HEK293 (cell line): ENCODE measurements around the gene DDX42.

Source experiments
- CTCF ChIA-PET: fragments of 350-600 bp; formaldehyde crosslinking; extraction: SDS; loops from one replicate; lab custom pipeline; 2021; ENCODE audit warnings: antibody characterized with exemption; lab: Yijun Ruan, JAX
- POLR2A ChIA-PET: fragments of 300-600 bp; formaldehyde crosslinking; extraction: SDS; loops from one replicate; lab custom pipeline; 2020; ENCODE audit warnings: antibody characterized with exemption, inconsistent platforms; lab: Yijun Ruan, JAX
- H3K27ac ChIP-seq: fragments of 200-500 bp; sonication (Bioruptor generic); 2 replicates; pipeline ENCODE4 v1.5.1; 2014; ENCODE audit warnings: low read depth, low read length, control low read depth, inconsistent platforms; ENCODE audit errors: extremely low read depth
- H3K36me3 ChIP-seq, 2 experiments: fragments of 200-500 bp in 1 of 2; sonication (Bioruptor generic) in 1 of 2; 1 replicate in 1 of 2; 2 replicates in 1 of 2; pipeline ENCODE4 v1.5.1; 2014 to 2017; ENCODE audit warnings: inconsistent platforms in 2 of 2, low read length in 2 of 2; ENCODE audit not compliant: control insufficient read depth in 2 of 2, insufficient read depth in 1 of 2
- H3K4me1 ChIP-seq: fragments of 200-500 bp; sonication (Bioruptor generic); 2 replicates; pipeline ENCODE4 v1.5.1; 2014; ENCODE audit warnings: mild to moderate bottlenecking, low read length, inconsistent platforms; ENCODE audit not compliant: control insufficient read depth, insufficient read depth
- H3K4me3 ChIP-seq: 2 replicates; pipeline ENCODE4 v1.5.1; 2011; ENCODE audit warnings: low read depth, mild to moderate bottlenecking, control low read depth, low read length, moderate library complexity
- H3K9me3 ChIP-seq: fragments of 200-500 bp; sonication (Bioruptor generic); 2 replicates; pipeline ENCODE4 v1.5.1; 2014; ENCODE audit warnings: low read depth, low read length, inconsistent platforms; ENCODE audit not compliant: control insufficient read depth, insufficient read depth
- BCL11B ChIP-seq: fragments of 450-650 bp; formaldehyde crosslinking; IDR thresholded peaks from 2 replicates; pipeline ENCODE4 v1.5.1; 2016; ENCODE audit warnings: low read depth, missing biosample characterization, missing genetic modification characterization
- FEZF1 ChIP-seq: fragments of 450-650 bp; formaldehyde crosslinking; IDR thresholded peaks from 2 replicates; pipeline ENCODE4 v1.5.1; 2016; ENCODE audit warnings: missing biosample characterization, missing genetic modification characterization
- SCRT2 ChIP-seq: fragments of 450-650 bp; formaldehyde crosslinking; IDR thresholded peaks from 2 replicates; pipeline ENCODE4 v1.5.1; 2016; ENCODE audit warnings: missing biosample characterization, missing genetic modification characterization
- SP2 ChIP-seq: fragments of 450-650 bp; formaldehyde crosslinking; IDR thresholded peaks from 2 replicates; pipeline ENCODE4 v1.5.1; 2016; ENCODE audit warnings: missing biosample characterization, missing genetic modification characterization
- SP3 ChIP-seq: fragments of 450-650 bp; formaldehyde crosslinking; IDR thresholded peaks from 2 replicates; pipeline ENCODE4 v1.5.1; 2016; ENCODE audit warnings: missing biosample characterization, missing genetic modification characterization
- ZBTB1 ChIP-seq: fragments of 450-650 bp; formaldehyde crosslinking; IDR thresholded peaks from 2 replicates; pipeline ENCODE4 v1.5.1; 2016; ENCODE audit warnings: missing biosample characterization, missing genetic modification characterization
- ZBTB20 ChIP-seq: fragments of 450-650 bp; formaldehyde crosslinking; IDR thresholded peaks from 2 replicates; pipeline ENCODE4 v1.5.1; 2016; ENCODE audit warnings: missing biosample characterization, missing genetic modification characterization
- ZIC2 ChIP-seq: fragments of 450-650 bp; formaldehyde crosslinking; IDR thresholded peaks from 2 replicates; pipeline ENCODE4 v1.5.1; 2016; ENCODE audit warnings: missing biosample characterization, missing genetic modification characterization
- ZNF114 ChIP-seq: fragments of 450-650 bp; formaldehyde crosslinking; IDR thresholded peaks from 2 replicates; pipeline ENCODE4 v1.5.0; 2017; ENCODE audit warnings: missing biosample characterization, missing genetic modification characterization
- ZNF175 ChIP-seq: fragments of 450-650 bp; formaldehyde crosslinking; IDR thresholded peaks from 2 replicates; pipeline ENCODE4 v1.5.1; 2016; ENCODE audit warnings: missing biosample characterization, missing genetic modification characterization
- ZNF202 ChIP-seq: fragments of 450-650 bp; formaldehyde crosslinking; IDR thresholded peaks from 2 replicates; pipeline ENCODE4 v1.5.1; 2016; ENCODE audit warnings: missing biosample characterization, missing genetic modification characterization, borderline replicate concordance
- ZNF23 ChIP-seq: fragments of 450-650 bp; formaldehyde crosslinking; IDR thresholded peaks from 2 replicates; pipeline ENCODE4 v1.5.1; 2016; ENCODE audit warnings: missing biosample characterization, missing genetic modification characterization, borderline replicate concordance
- ZNF341 ChIP-seq: fragments of 450-650 bp; formaldehyde crosslinking; IDR thresholded peaks from 2 replicates; pipeline ENCODE4; 2016; ENCODE audit warnings: low read depth, missing biosample characterization, missing genetic modification characterization
- ZNF394 ChIP-seq: fragments of 450-650 bp; formaldehyde crosslinking; IDR thresholded peaks from 2 replicates; pipeline ENCODE4 v1.5.1; 2016; ENCODE audit warnings: missing biosample characterization, missing genetic modification characterization, mild to moderate bottlenecking, moderate library complexity, borderline replicate concordance
- ZNF544 ChIP-seq: fragments of 450-650 bp; formaldehyde crosslinking; IDR thresholded peaks from 2 replicates; pipeline ENCODE4 v1.5.0; 2017; ENCODE audit warnings: missing biosample characterization, missing genetic modification characterization
- ZNF555 ChIP-seq: fragments of 450-650 bp; formaldehyde crosslinking; conservative IDR thresholded peaks from 2 replicates; pipeline ENCODE4 v1.5.1; 2017; ENCODE audit warnings: missing biosample characterization, mild to moderate bottlenecking, missing genetic modification characterization, inconsistent platforms
- ZNF561 ChIP-seq: fragments of 450-650 bp; IDR thresholded peaks from 2 replicates; pipeline ENCODE4 v1.5.1; 2018; ENCODE audit warnings: missing biosample characterization, missing genetic modification characterization, borderline replicate concordance
- ZNF585B ChIP-seq: fragments of 450-650 bp; formaldehyde crosslinking; IDR thresholded peaks from 2 replicates; pipeline ENCODE4 v1.5.1; 2016; ENCODE audit warnings: missing biosample characterization, missing genetic modification characterization
- ZNF645 ChIP-seq: fragments of 450-650 bp; formaldehyde crosslinking; IDR thresholded peaks from 2 replicates; pipeline ENCODE4; 2016; ENCODE audit warnings: missing biosample characterization, missing genetic modification characterization
- ZNF664 ChIP-seq: fragments of 450-650 bp; formaldehyde crosslinking; IDR thresholded peaks from 2 replicates; pipeline ENCODE4 v1.5.1; 2016; ENCODE audit warnings: missing biosample characterization, missing genetic modification characterization
- ZNF76 ChIP-seq: fragments of 450-650 bp; formaldehyde crosslinking; IDR thresholded peaks from 2 replicates; pipeline ENCODE4; 2016; ENCODE audit warnings: low read depth, missing biosample characterization, missing genetic modification characterization, borderline replicate concordance

The DDX42 gene

DNA sequence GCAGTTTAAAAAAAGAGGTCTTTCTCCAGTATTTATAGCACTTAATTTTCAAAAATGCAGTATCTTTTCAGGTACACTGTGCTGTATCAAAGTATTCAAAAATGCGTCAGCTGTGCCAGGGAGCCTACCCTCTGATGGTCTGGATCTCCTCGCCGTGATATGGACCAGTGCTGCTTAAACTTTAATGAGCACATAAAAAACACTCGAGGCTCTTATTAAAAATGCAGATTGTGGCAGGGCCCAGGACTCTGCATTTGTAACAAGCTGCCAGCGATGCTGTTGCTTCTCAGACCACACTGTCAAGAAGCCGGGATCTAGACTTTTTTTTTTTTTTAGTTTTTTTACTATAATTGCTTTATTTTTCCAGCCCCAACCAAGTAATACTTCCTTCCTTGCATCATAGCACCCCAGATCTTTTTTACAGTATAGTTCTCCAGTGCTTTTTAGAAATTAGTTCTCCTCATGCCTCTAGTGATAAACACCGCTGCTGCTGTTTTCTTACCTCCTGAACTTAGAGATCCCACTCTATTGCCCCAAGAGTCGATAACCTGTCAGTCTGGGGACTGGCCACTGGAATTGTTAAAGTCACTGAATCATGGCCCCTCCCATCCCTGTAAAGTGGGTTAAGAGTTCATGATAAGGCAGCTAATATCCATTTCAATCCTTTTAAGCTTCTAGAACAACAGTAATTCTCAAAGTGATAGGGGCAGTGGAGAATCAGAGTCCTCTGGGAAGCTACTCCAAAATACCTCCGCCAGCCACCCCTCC lies 70.1 kb downstream of the DDX42 start:
- no peak overlapping the region for H3K4me3 ChIP-seq
- CTCF ChIA-PET, result interaction anchor here (0.6 to 9.5 kb wide), 4 partner anchors 9 to 22 kb away, joined by 4 to 62 read pairs (median 10); no protein-coding TSS in a partner anchor
- H3K4me1 ChIP-seq, result peaks cover 19% of the 10 kb centered on the region
- no peaks in the 10 kb centered on the region for H3K9me3 ChIP-seq
- peak; percentile 95 for TF ChIP-seq ZBTB20 (tag by site-specific recombination)
- TF ChIP-seq ZNF561 (tag by site-specific recombination), result no peak
- no peak for TF ChIP-seq ZNF585B (tag by site-specific recombination)
- H3K27ac ChIP-seq, result no peak overlapping the region; the same call in 1 of the 2 replicates
- POLR2A ChIA-PET, result interaction anchor here (0.6 to 2.0 kb wide), 12 partner anchors 10 to 1251 kb away, joined by 3 to 20 read pairs (median 4); partner anchors contain the start of genes CCDC47, DDX42, MAP3K3 and PSMC5
- H3K36me3 ChIP-seq, result peaks cover 0 to 3% of the 10 kb centered on the region in 2 experiments; a peak in 1 of 3 replicates

DNA sequence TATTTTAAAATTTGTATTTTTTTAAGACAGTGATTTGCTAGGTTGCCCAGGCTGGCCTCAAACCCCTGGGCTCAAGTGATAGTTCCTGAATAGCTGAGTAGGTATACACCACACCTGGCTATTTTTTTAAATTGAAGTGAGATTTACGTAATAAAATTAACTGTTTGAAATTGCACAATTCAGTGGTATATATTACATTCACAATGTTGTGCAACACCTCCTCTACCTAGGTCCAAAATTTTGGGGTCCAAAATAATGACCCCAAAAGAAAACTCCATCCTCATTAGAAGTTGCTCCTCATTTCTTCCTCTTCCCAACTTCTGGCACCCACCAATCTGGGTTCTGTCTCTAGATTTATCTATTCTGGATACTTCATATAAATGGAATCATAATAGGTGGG lies 71.5 kb downstream of the DDX42 start:
- no peak overlapping the region for H3K27ac ChIP-seq
- H3K4me3 ChIP-seq, result no peak overlapping the region
- TF ChIP-seq ZNF175 (tag by site-specific recombination), result no peak
- no peak for TF ChIP-seq ZNF555 (tag by site-specific recombination)
- TF ChIP-seq FEZF1 (tag by site-specific recombination), result no peak
- TF ChIP-seq ZNF544 (tag by site-specific recombination), result no peak
- TF ChIP-seq ZNF394, result no peak
- TF ChIP-seq BCL11B, result no peak
- no peak for TF ChIP-seq ZNF645 (tag by site-specific recombination)
- TF ChIP-seq ZNF341 (tag by site-specific recombination), result no peak
- no peak for TF ChIP-seq SP2 (tag by site-specific recombination)
- TF ChIP-seq SP3 (tag by site-specific recombination), result no peak
- no peak for TF ChIP-seq ZBTB1
- TF ChIP-seq ZNF114 (tag by site-specific recombination), result no peak
- TF ChIP-seq ZNF76 (tag by site-specific recombination), result no peak
- no peak for TF ChIP-seq ZIC2
- TF ChIP-seq ZNF202 (tag by site-specific recombination), result no peak
- TF ChIP-seq ZNF23 (tag by site-specific recombination), result no peak
- no peak for TF ChIP-seq SCRT2 (tag by site-specific recombination)
- TF ChIP-seq ZNF664 (tag by site-specific recombination), result no peak
- TF ChIP-seq, all 188 proteins: peak for 0
- POLR2A ChIA-PET, result interaction anchor here (0.6 kb wide), 1 partner anchor 952 kb away, joined by 4 read pairs; no protein-coding TSS in a partner anchor
- no peaks in the 10 kb centered on the region for H3K9me3 ChIP-seq
- H3K4me1 ChIP-seq, result peaks cover 8% of the 10 kb centered on the region
- no peaks in the 10 kb centered on the region for H3K36me3 ChIP-seq
- CTCF ChIA-PET, result interaction anchor here (0.6 to 9.5 kb wide), 3 partner anchors 10 to 21 kb away, joined by 3 to 62 read pairs (median 4); no protein-coding TSS in a partner anchor
